Upper lobe of right lung (tissue), 1 donor: Measurements from ENCODE around the gene RPP25L. TPM values are rescaled to one million over a fixed set of nuclear protein-coding genes. Genes with fewer than 3 reads are reported as not detected.

Experiments
- ATAC-seq: fragments of 200-7000 bp; cut with Tn5 transposase; one replicate; pipeline ENCODE4 v1.9.1; 2020; ENCODE audit warnings: mild to moderate bottlenecking, moderate library complexity
- DNase-seq: peaks from one replicate; pipeline ENCODE4 v3.0.0-alpha.2; 2020
- H3K27ac ChIP-seq: fragments of 200-600 bp; one replicate; pipeline ENCODE4 v1.8.0; 2022
- H3K27me3 ChIP-seq: fragments of 200-600 bp; one replicate; pipeline ENCODE4 v1.8.0; 2022; ENCODE audit warnings: mild to moderate bottlenecking
- H3K36me3 ChIP-seq: fragments of 200-600 bp; one replicate; pipeline ENCODE4 v1.8.0; 2022
- H3K4me1 ChIP-seq: fragments of 200-600 bp; one replicate; pipeline ENCODE4 v1.8.0; 2022
- H3K4me3 ChIP-seq: fragments of 200-600 bp; one replicate; pipeline ENCODE4 v1.8.0; 2022; ENCODE audit warnings: mild to moderate bottlenecking
- H3K9me3 ChIP-seq: fragments of 200-600 bp; one replicate; pipeline ENCODE4 v1.8.0; 2022
- CTCF ChIP-seq: fragments of 200-600 bp; IDR thresholded peaks from one replicate; pipeline ENCODE4 v1.8.0; 2022; ENCODE audit warnings: antibody characterized with exemption
- intact Hi-C: fragments of 100-400 bp; cut with DNase I; formaldehyde crosslinking; loops from one replicate; pipeline ENCODE4 v1.11.0; 2022
- total RNA-seq: library from RNA; stranded (reverse); fragmentation: NEBNext Ultra II Directional; extraction: Animal tissue kit (Norgen Biotek cat#: 25700); gene quantifications from one replicate; pipeline ENCODE4 v1.2.1, GENCODE V29; 2021
- donor health status: DM: no; HTN: yes; CAD: no; lungs with severe emphysema.

The RPP25L gene
- total RNA-seq, 1 donor from 2014 or later, result 16.7 TPM

GRCh38 chr9:34601937-34602573 lies 9.8 kb downstream of the RPP25L start:
- Histone ChIP-seq H3K27ac (no peak overlapping the region), H3K9me3 (no peaks in the 10 kb centered on the region), H3K36me3 (no peaks in the 10 kb centered on the region), H3K4me3 (no peak overlapping the region), H3K4me1 (no peaks in the 10 kb centered on the region), H3K27me3 (no peaks in the 10 kb centered on the region)
- ATAC-seq (no peak), DNase-seq (no peak)
- TF ChIP-seq CTCF, result no peak
- intact Hi-C loops, result loop anchor here (10.0 kb wide), 1 partner anchor 57 kb away; no protein-coding TSS in a partner anchor

- no peak for ATAC-seq
- DNase-seq, result no peak
- intact Hi-C loops, result loop anchor here (10.0 kb wide), 1 partner anchor 56 kb away; no protein-coding TSS in a partner anchor
- Histone ChIP-seq H3K36me3 (no peaks in the 10 kb centered on the region), H3K4me1 (no peaks in the 10 kb centered on the region), H3K9me3 (no peaks in the 10 kb centered on the region), H3K27me3 (no peaks in the 10 kb centered on the region), H3K27ac (no peak overlapping the region), H3K4me3 (no peak overlapping the region)
- TF ChIP-seq CTCF, result no peak
These were observed 11.0 kb downstream of the RPP25L start for GRCh38 chr9:34600908-34601307.

- peaks cover 1% of the 10 kb centered on the region for H3K27me3 ChIP-seq
- no peak for ATAC-seq
- DNase-seq, result no peak
- H3K36me3 ChIP-seq, result no peaks in the 10 kb centered on the region
- intact Hi-C loops, result no loop called here
- TF ChIP-seq CTCF, result no peak
- no peaks in the 10 kb centered on the region for H3K4me1 ChIP-seq
- no peak overlapping the region for H3K27ac ChIP-seq
- H3K4me3 ChIP-seq, result no peak overlapping the region
- H3K9me3 ChIP-seq, result no peaks in the 10 kb centered on the region
These were observed 12.4 kb downstream of the RPP25L start for GRCh38 chr9:34599546-34599945.

DNA sequence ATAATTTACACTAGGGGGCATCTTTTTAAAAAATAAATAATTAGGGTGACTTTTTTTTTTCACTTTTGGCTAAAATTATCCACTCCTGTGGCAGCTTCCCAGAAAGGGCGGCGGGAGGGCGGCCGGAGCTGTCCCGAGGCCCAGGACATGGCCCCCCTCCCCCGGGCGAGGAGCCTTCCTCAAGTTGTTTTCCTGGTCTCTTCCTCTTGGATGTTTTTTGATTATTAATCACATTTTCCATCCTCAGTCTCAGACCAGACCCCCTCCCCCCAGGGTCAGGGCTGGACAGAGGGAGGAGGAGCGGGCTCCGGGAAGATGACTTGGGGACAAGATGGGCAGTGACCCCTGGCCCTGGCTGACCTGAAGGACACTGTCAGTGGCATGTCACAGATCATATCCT lies 17.7 kb downstream of the RPP25L start:
- peaks cover 24% of the 10 kb centered on the region for H3K4me1 ChIP-seq
- H3K27ac ChIP-seq, result peak overlapping the region; percentile 4
- DNase-seq (no peak), ATAC-seq (no peak)
- no peak for TF ChIP-seq CTCF
- no peaks in the 10 kb centered on the region for H3K9me3 ChIP-seq
- H3K4me3 ChIP-seq, result no peak overlapping the region
- no peaks in the 10 kb centered on the region for H3K36me3 ChIP-seq
- intact Hi-C loops, result no loop called here
- H3K27me3 ChIP-seq, result peaks cover 39% of the 10 kb centered on the region

DNA sequence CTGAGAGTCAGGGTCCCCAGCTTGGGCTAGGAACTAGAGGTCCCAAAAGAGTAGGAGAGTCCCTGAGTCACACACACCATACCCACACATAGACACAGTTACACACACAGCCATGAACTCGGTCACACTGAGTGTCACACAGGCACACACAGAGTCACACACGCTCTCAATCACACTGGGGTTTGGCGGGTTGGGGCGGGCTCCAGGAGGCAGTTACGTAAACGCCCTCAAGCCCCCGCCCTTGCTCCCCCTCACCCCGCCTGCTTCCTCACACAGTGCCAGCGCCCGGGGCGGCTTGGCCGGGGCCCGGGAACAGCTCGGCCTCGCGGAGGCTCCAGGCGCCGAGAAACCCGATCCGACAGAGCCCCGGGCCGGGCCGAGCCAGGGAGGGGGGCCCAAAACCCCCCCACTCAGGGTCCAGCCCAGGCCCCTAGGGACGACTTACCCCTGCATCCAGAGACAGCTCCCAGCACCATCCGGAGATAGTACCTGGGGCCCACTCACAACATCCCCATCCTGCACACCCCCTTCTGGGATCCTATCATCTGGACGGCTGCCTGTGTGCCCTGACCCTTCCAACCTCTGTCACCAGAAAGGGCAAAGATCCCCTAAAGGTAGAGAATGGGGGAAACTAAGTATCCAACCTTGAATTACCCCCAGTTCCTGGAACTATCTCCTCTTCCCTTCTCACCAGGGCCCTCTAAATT lies 18.8 kb downstream of the RPP25L start:
- H3K4me3 ChIP-seq, result no peak overlapping the region
- H3K27ac ChIP-seq, result peak overlapping the region; percentile 4
- H3K27me3 ChIP-seq, result peaks cover 50% of the 10 kb centered on the region
- DNase-seq (peak; percentile 84), ATAC-seq (peak; percentile 71)
- no peak for TF ChIP-seq CTCF
- H3K4me1 ChIP-seq, result peaks cover 27% of the 10 kb centered on the region
- H3K9me3 ChIP-seq, result no peaks in the 10 kb centered on the region
- no peaks in the 10 kb centered on the region for H3K36me3 ChIP-seq
- intact Hi-C loops, result no loop called here
